RWPE1 (cell line): ENCODE results near the gene RNF41.
A peak's percentile ranks its signal among the peaks of the same experiment; 100 is the strongest.

Source experiments
- CTCF ChIA-PET: fragments of 350-600 bp; sonication (Branson Sonifier 250); formaldehyde crosslinking; extraction: SDS; loops from one replicate; lab custom pipeline; 2021; lab: Yijun Ruan, JAX
- POLR2A ChIA-PET: fragments of 400-600 bp; formaldehyde crosslinking; extraction: SDS; loops from one replicate; lab custom pipeline; 2020; ENCODE audit warnings: antibody characterized with exemption; ENCODE audit not compliant: low non-redundant PET; lab: Yijun Ruan, JAX
- DNase-seq: peaks from one replicate; pipeline ENCODE4 v3.0.0; 2012; ENCODE audit warnings: low spot score
- H3K27ac ChIP-seq: fragments of 450-650 bp; 2 replicates; pipeline ENCODE4 v1.5.1; 2017
- CTCF ChIP-seq: fragments of 450-650 bp; conservative IDR thresholded peaks from 2 replicates; pipeline ENCODE4 v1.5.1; 2017; ENCODE audit warnings: low read depth, mild to moderate bottlenecking

RNF41 gene

DNA sequence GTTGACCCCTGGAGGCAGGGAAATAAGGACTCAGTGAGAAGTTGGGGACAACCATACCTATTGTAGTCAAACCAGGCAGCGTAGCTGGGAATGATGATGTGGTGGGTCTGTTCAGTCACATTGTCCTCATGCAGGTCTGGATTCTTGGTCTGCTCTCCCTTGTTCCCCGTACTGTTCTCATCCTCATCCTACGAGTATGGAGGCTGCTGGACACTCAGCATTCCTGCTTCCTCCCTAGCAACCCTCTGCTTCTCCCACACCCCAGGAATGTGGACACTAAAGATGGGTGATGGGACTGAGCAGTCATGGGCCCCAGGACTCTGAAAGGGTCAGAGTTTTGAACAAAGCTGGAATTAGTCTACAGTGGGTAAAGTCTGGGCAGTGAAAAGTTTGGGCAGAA is 43.4 kb downstream of the RNF41 start:
- ChIA-PET POLR2A (no interaction called here), CTCF (interaction anchor here (0.6 to 0.7 kb wide), 2 partner anchors 59 to 97 kb away, joined by 3 read pairs; no protein-coding TSS in a partner anchor)
- no peak overlapping the region for H3K27ac ChIP-seq
- no peak for TF ChIP-seq CTCF
- no peak for DNase-seq

DNA sequence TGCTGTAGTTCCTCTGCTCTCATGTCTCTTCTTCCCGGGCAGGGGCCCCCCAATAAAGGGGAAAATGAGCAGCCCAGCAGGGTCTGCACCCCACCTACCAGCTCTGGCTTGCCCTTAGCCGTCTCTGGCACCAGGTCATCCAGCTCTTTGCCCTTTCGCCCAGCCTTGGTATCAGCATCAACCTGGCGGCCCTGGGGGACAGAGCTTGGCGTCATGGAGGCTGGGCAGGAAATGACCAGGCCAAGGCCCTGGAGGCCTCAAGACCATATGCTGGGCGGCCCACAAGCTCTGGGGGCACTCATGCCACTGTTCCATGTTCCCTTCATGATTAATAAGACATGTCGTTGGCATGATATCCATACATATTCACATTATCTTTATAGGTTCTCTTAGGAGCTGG is 48.9 kb downstream of the RNF41 start:
- CTCF ChIA-PET, result interaction anchor here (0.7 to 1.0 kb wide), 2 partner anchors 54 to 68 kb away, joined by 3 read pairs; no protein-coding TSS in a partner anchor
- POLR2A ChIA-PET, result interaction anchor here (0.7 to 0.9 kb wide), 2 partner anchors 10 to 11 kb away, joined by 3 to 5 read pairs; no protein-coding TSS in a partner anchor
- H3K27ac ChIP-seq, result peak overlapping the region; percentile 10; the same call in 1 of the 2 replicates
- no peak for TF ChIP-seq CTCF
- no peak for DNase-seq

- POLR2A ChIA-PET, result no interaction called here
Observed at GRCh38 chr12:56169229-56169759, 52.4 kb downstream of the RNF41 start.

GRCh38 chr12:56165369-56165768 is 56.4 kb downstream of the RNF41 start:
- DNase-seq, result no peak
- no peak for TF ChIP-seq CTCF
- CTCF ChIA-PET, result interaction anchor here (1.5 kb wide), 1 partner anchor 24 kb away, joined by 6 read pairs; the partner anchor contains the start of gene SMARCC2
- POLR2A ChIA-PET, result no interaction called here
- H3K27ac ChIP-seq, result peak overlapping the region; percentile 58

More at GRCh38 chr12:56169229-56169759, 52.4 kb downstream of the RNF41 start:
- CTCF ChIA-PET, result interaction anchor here (1.0 kb wide), 1 partner anchor 20 kb away, joined by 7 read pairs; the partner anchor contains the start of gene SMARCC2
- peak overlapping the region; percentile 32 for H3K27ac ChIP-seq
- TF ChIP-seq CTCF, result no peak
- no peak for DNase-seq

DNA sequence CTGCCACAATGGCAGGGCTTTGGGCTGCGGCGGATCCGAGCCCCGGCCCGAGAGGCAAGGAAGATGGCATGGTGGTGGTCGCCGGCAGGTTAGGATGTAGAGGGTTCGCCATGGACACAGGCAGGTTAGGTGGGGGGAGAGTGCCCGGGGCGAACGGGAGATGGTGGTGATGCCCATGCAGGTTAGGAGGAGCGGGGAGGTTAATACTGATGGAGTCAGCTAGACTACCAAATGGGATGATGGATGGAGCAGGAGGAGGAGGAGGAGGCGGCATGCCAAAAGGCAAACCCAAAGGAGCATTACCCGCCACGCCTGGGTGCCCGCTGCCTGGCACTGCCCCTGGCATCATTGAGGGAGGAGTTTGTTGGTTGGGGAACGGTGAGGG is 57.4 kb downstream of the RNF41 start:
- CTCF ChIA-PET, result interaction anchor here (0.6 kb wide), 2 partner anchors 12 to 1246 kb away, joined by 4 to 5 read pairs; no protein-coding TSS in a partner anchor
- no peak for TF ChIP-seq CTCF
- peak overlapping the region; percentile 58 for H3K27ac ChIP-seq
- DNase-seq, result no peak
- POLR2A ChIA-PET, result interaction anchor here (0.7 kb wide), 1 partner anchor 17 kb away, joined by 3 read pairs; no protein-coding TSS in a partner anchor

GRCh38 chr12:56163533-56164344 is 58.0 kb downstream of the RNF41 start:
- ChIA-PET CTCF (interaction anchor here (0.6 to 0.8 kb wide), 3 partner anchors 13 to 1247 kb away, joined by 4 to 5 read pairs (median 4); partner anchors contain the start of gene SMARCC2), POLR2A (interaction anchor here (0.9 to 1.1 kb wide), 2 partner anchors 9 to 36 kb away, joined by 5 to 8 read pairs; partner anchors contain the start of gene ESYT1)
- no peak for DNase-seq
- peak overlapping the region; percentile 58 for H3K27ac ChIP-seq
- TF ChIP-seq CTCF, result no peak
